HepG2 (cell line): ENCODE measurements around the gene MITF. TPM values are rescaled to one million over a fixed set of nuclear protein-coding genes. Genes with fewer than 3 reads are reported as not detected.

Source experiments
- ATAC-seq: fragments of 200-7000 bp; cut with Tn5 transposase; 3 replicates; pipeline ENCODE4 v1.9.1; 2020; ENCODE audit warnings: mild to moderate bottlenecking, moderate library complexity
- BruUV-seq: library from RNA; stranded (reverse); fragments of 400-500 nt; replicated peaks from 2 replicates; lab custom pipeline; 2021; lab: Mats Ljungman, UMichigan
- CTCF ChIA-PET: fragments of 300-600 bp; formaldehyde crosslinking; extraction: SDS; loops from one replicate; lab custom pipeline; 2021; ENCODE audit warnings: low total read pairs, inconsistent platforms, low intra/inter-chr PET ratio; lab: Yijun Ruan, JAX
- POLR2A ChIA-PET: fragments of 350-600 bp; sonication (Branson Sonifier 250); formaldehyde crosslinking; loops from one replicate; lab custom pipeline; 2020; ENCODE audit warnings: antibody characterized with exemption, inconsistent platforms; lab: Yijun Ruan, JAX
- DNase-seq: peaks from one replicate; pipeline ENCODE4 v3.0.0-alpha.2; 2015; ENCODE audit warnings: low spot score
- FAIRE-seq: peaks from 3 replicates; lab custom pipeline; 2011; peaks lifted over from hg19 to GRCh38; lab: Jason Lieb, UNC
- H2AFZ ChIP-seq: one replicate; pipeline ENCODE4 v1.6.1; 2011; ENCODE audit warnings: low read length, inconsistent platforms
- H3K27ac ChIP-seq: fragments of 300-600 bp; 3 replicates; pipeline ENCODE4 v1.8.0; 2011; ENCODE audit warnings: mixed run types, mild to moderate bottlenecking, mixed read lengths, low read length, inconsistent platforms; ENCODE audit not compliant: insufficient read depth; ENCODE audit errors: extremely low read length
- H3K27me3 ChIP-seq, 2 experiments: fragments of 200-600 bp in 1 of 2; 2 replicates in 1 of 2; 3 replicates in 1 of 2; pipeline versions ENCODE4 v1.6.0 to v1.8.0; 2011; ENCODE audit warnings: low read length in 2 of 2, mild to moderate bottlenecking in 2 of 2, moderate library complexity in 2 of 2, inconsistent platforms in 1 of 2; ENCODE audit not compliant: insufficient read depth in 2 of 2, control insufficient read depth in 1 of 2
- H3K36me3 ChIP-seq, 2 experiments: fragments of 200-600 bp in 1 of 2; replicated peaks in 1 of 2; 2 replicates in 1 of 2; 3 replicates in 1 of 2; pipeline versions ENCODE4 v1.5.1 to v1.8.0; 2011; ENCODE audit warnings: low read length in 2 of 2, inconsistent platforms in 1 of 2; ENCODE audit not compliant: insufficient read depth in 2 of 2, control insufficient read depth in 1 of 2
- H3K4me1 ChIP-seq: 2 replicates; pipeline ENCODE4 v1.5.1; 2012; ENCODE audit warnings: low read length, inconsistent platforms; ENCODE audit not compliant: insufficient read depth
- H3K4me2 ChIP-seq: 2 replicates; pipeline ENCODE4 v1.6.0; 2011; ENCODE audit warnings: low read depth, low read length, inconsistent platforms
- H3K4me3 ChIP-seq, 3 experiments: fragments of 200-600 bp in 1 of 3; sonication (generic), shearing (Covaris generic) in 1 of 3; replicated peaks in 1 of 3; 2 replicates each; pipeline ENCODE4 v1.5.1; 2011 to 2016; ENCODE audit warnings: low read length in 3 of 3, inconsistent platforms in 2 of 3, low read depth in 2 of 3, mild to moderate bottlenecking in 2 of 3, control low read depth in 1 of 3, mixed read lengths in 1 of 3; ENCODE audit not compliant: insufficient read depth in 1 of 3
- H3K79me2 ChIP-seq: one replicate; pipeline ENCODE4 v1.6.1; 2011; ENCODE audit warnings: low read length, inconsistent platforms; ENCODE audit not compliant: insufficient read depth
- H3K9ac ChIP-seq: 2 replicates; pipeline ENCODE4 v1.6.0; 2011; ENCODE audit warnings: mild to moderate bottlenecking, low read depth, low read length, inconsistent platforms; ENCODE audit not compliant: insufficient read depth
- H3K9me3 ChIP-seq: 2 replicates; pipeline ENCODE4 v1.5.1; 2012; ENCODE audit warnings: mild to moderate bottlenecking, low read length
- H4K20me1 ChIP-seq: 2 replicates; pipeline ENCODE4 v1.6.0; 2011; ENCODE audit warnings: inconsistent platforms, mild to moderate bottlenecking, low read length, moderate library complexity; ENCODE audit not compliant: insufficient read depth
- ATF7 ChIP-seq, 2 experiments: fragments of 450-650 bp in 1 of 2; sonication (generic) in 1 of 2; formaldehyde crosslinking in 1 of 2; IDR thresholded peaks; 2 replicates each; pipeline versions ENCODE4 v1.4.0 to v1.6.1; 2016 to 2020; ENCODE audit warnings: antibody characterized with exemption in 1 of 2, mild to moderate bottlenecking in 1 of 2, missing genetic modification reagents in 1 of 2
- CREB1 ChIP-seq, 2 experiments: fragments of 450-650 bp in 1 of 2; IDR thresholded peaks; 2 replicates each; pipeline ENCODE4 v1.6.1; 2016 to 2017; ENCODE audit warnings: control low read depth in 1 of 2, mild to moderate bottlenecking in 1 of 2, missing compliant biosample characterization in 1 of 2, missing genetic modification characterization in 1 of 2
- ETV5 ChIP-seq: IDR thresholded peaks from 2 replicates; pipeline ENCODE4 v1.6.1; 2018; ENCODE audit warnings: missing biosample characterization, missing genetic modification reagents, inconsistent platforms, borderline replicate concordance
- NCOR1 ChIP-seq: fragments of 200-600 bp; sonication (generic); IDR thresholded peaks from 2 replicates; pipeline ENCODE4 v1.7.0; 2017; ENCODE audit warnings: antibody characterized with exemption, low read length, borderline replicate concordance
- NONO ChIP-seq, 2 experiments: fragments of 450-650 bp in 1 of 2; sonication (generic) in 1 of 2; formaldehyde crosslinking in 1 of 2; IDR thresholded peaks in 1 of 2; conservative IDR thresholded peaks in 1 of 2; 2 replicates each; pipeline versions ENCODE4 v1.6.1 to v1.8.0; 2017 to 2022; ENCODE audit warnings: mild to moderate bottlenecking in 1 of 2, missing genetic modification reagents in 1 of 2, moderate library complexity in 1 of 2
- TOPORS ChIP-seq: sonication (generic); formaldehyde crosslinking; IDR thresholded peaks from 2 replicates; pipeline ENCODE4 v1.8.0; 2023; ENCODE audit warnings: mild to moderate bottlenecking, missing genetic modification reagents
- TP53 ChIP-seq: sonication (generic); formaldehyde crosslinking; conservative IDR thresholded peaks from 2 replicates; pipeline ENCODE4 v1.4.0; 2020; ENCODE audit warnings: missing genetic modification reagents
- ZBTB20 ChIP-seq: sonication (generic); formaldehyde crosslinking; IDR thresholded peaks from 2 replicates; pipeline ENCODE4 v1.8.1; 2023; ENCODE audit warnings: missing genetic modification reagents, low read depth, mild to moderate bottlenecking, borderline replicate concordance
- ZMAT3 ChIP-seq: sonication (generic); formaldehyde crosslinking; conservative IDR thresholded peaks from 2 replicates; pipeline ENCODE4 v1.7.0; 2021; ENCODE audit warnings: missing genetic modification reagents
- ZNF557 ChIP-seq: sonication (generic); formaldehyde crosslinking; IDR thresholded peaks from 2 replicates; pipeline ENCODE4 v1.4.0; 2020; ENCODE audit warnings: missing genetic modification reagents
- ZNF615 ChIP-seq: sonication (generic); formaldehyde crosslinking; IDR thresholded peaks from 2 replicates; pipeline ENCODE4 v1.5.0; 2020; ENCODE audit warnings: mild to moderate bottlenecking, missing genetic modification reagents, borderline replicate concordance
- ZNF713 ChIP-seq: sonication (generic); formaldehyde crosslinking; IDR thresholded peaks from 2 replicates; pipeline ENCODE4 v1.4.0; 2020; ENCODE audit warnings: mild to moderate bottlenecking, missing genetic modification reagents
- ZNF878 ChIP-seq: sonication (generic); formaldehyde crosslinking; IDR thresholded peaks from 2 replicates; pipeline ENCODE4 v1.8.1; 2023; ENCODE audit warnings: mild to moderate bottlenecking, missing genetic modification reagents, moderate library complexity
- WGBS: methylation state at CpG from one replicate; pipeline ENCODE4 v1.1.6; 2017; ENCODE audit warnings: low lambda C conversion rate; 5-methylcytosine and 5-hydroxymethylcytosine counted together
- in situ Hi-C: cut with HindIII; loops from 2 replicates; pipeline ENCODE4 v1.10.0; 2017; ENCODE audit warnings: low pct_unique_long_range_greater_than_20kb; ENCODE audit not compliant: extremely low pct_ligation_motif_present
- intact Hi-C: fragments of 100-400 bp; cut with micrococcal nuclease; formaldehyde crosslinking; loops from one replicate; pipeline ENCODE4 v1.10.0; 2022; ENCODE audit not compliant: unreplicated experiment
- polyA plus RNA-seq, 8 experiments: library from polyadenylated mRNA; depleted of rRNA in 3 of 8; stranded (reverse) in 7 of 8; unstranded in 1 of 8; fragments of >200 nt; fragmentation: Illumina TruSeq in 4 of 8; extraction: Trizol in 4 of 8; gene quantifications; 2 replicates each; pipeline versions ENCODE4 v1.2.1 to v1.2.3, GENCODE V29; 2011 to 2016; ENCODE audit warnings: low read depth in 4 of 8, missing spikeins in 1 of 8, mixed read lengths in 1 of 8; ENCODE audit not compliant: insufficient read depth in 1 of 8
- total RNA-seq, 5 experiments: library from RNA; depleted of rRNA; stranded (reverse); fragments of >200 nt; fragmentation: Illumina TruSeq; extraction: Trizol; gene quantifications; 2 replicates each; pipeline ENCODE4 v1.2.3, GENCODE V29; 2016; ENCODE audit warnings: low read depth in 1 of 5
- TF ChIP-seq, protein P1 (sequence below): sonication (generic); formaldehyde crosslinking; IDR thresholded peaks from 2 replicates; pipeline ENCODE4 v1.4.0; 2020; ENCODE audit warnings: missing genetic modification reagents, borderline replicate concordance
- TF ChIP-seq, protein P2 (sequence below): sonication (generic); formaldehyde crosslinking; IDR thresholded peaks from 2 replicates; pipeline ENCODE4 v1.4.0; 2020; ENCODE audit warnings: missing genetic modification reagents

MITF gene
- total and polyA plus RNA-seq, 2 of the 13 experiments (the other 11 are each of a cell fraction or from before 2014, with no cell fraction given): 0.12 to 0.38 TPM

DNA sequence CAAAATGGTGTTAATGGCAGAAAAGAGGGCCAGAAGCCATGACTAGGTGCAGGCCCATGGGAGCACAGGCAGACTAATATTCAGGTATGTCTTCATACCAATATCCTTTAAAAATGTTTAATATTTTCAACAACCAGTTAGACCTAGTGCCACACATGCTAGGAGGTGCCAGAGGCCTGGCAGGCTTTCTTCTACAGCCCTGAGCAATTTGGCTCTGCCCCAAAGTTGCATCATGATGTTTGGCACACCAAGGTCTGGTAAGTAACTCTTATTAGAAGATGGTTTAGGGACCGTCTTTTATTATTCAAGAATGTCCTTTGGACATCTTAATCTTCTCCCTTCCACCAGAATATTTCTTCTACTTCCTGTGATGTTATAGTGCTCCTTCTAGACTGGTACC is 34.8 kb downstream of the MITF start:
- no peaks in the 10 kb centered on the region for H3K9me3 ChIP-seq
- no peaks in the 10 kb centered on the region for H3K4me1 ChIP-seq
- DNase-seq: no peak
- H3K27ac ChIP-seq: no peak overlapping the region
- no peak for TF ChIP-seq ATF7 (IDR thresholded peaks at IDR 0.05)
- TF ChIP-seq ATF7 (CRISPR knock-in tag; IDR thresholded peaks at IDR 0.05): no peak
- no peak for TF ChIP-seq ZNF713 (CRISPR knock-in tag)
- TF ChIP-seq ZNF557 (CRISPR knock-in tag): no peak
- no peak for TF ChIP-seq ZBTB20 (CRISPR knock-in tag)
- TF ChIP-seq, all 625 proteins: peak for 0
- FAIRE-seq: no peak
- Histone ChIP-seq H3K4me3 (no peak overlapping the region), H3K79me2 (no peaks in the 10 kb centered on the region), H4K20me1 (no peaks in the 10 kb centered on the region), H3K9ac (no peak overlapping the region), H2AFZ (no peak overlapping the region), H3K4me2 (no peak overlapping the region), H3K27me3 (no peaks in the 10 kb centered on the region; a peak in 1 of 5 replicates), H3K36me3 (no peaks in the 10 kb centered on the region)
- 0% methylated on average over 1 of the region's 1 CpG for WGBS
- ChIA-PET CTCF (no interaction called here), POLR2A (no interaction called here)
- intact Hi-C loops (no loop called here), in situ Hi-C loops (no loop called here)
- no peak for ATAC-seq
- BruUV-seq: no TSS peak

DNA sequence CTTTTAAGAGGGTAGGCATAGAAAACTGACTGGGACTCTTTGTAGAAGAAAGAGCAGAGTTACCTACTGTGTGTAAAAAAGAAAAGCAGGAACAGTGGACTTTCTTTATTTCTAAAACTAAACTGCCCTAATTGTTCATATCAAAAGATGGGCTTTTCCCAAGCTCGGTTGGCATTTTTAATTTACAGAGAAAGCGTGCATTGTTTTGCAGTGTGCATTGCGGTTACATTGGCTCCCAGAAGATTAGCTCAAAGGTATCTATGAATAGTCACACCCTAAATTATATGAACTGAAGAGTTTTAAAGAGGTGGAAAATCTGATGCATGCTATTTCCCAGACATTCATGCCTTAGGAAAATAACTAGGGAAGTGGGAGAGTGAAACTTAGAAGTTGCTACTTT is 36.5 kb downstream of the MITF start:
- in situ Hi-C loops: no loop called here
- intact Hi-C loops: no loop called here
- Histone ChIP-seq H4K20me1 (no peaks in the 10 kb centered on the region), H3K4me2 (no peak overlapping the region), H3K4me1 (no peaks in the 10 kb centered on the region), H3K9ac (no peak overlapping the region), H2AFZ (no peak overlapping the region), H3K9me3 (no peaks in the 10 kb centered on the region), H3K27ac (no peak overlapping the region), H3K79me2 (no peaks in the 10 kb centered on the region), H3K27me3 (no peaks in the 10 kb centered on the region), H3K4me3 (no peak overlapping the region), H3K36me3 (no peaks in the 10 kb centered on the region)
- FAIRE-seq: no peak
- 39% methylated on average over 3 of the region's 3 CpGs for WGBS
- ATAC-seq: no peak
- DNase-seq: no peak
- CTCF ChIA-PET: no interaction called here
- BruUV-seq: no TSS peak
- POLR2A ChIA-PET: no interaction called here
- TF ChIP-seq TOPORS (CRISPR knock-in tag) (no peak), TP53 (CRISPR knock-in tag) (no peak), NONO (IDR thresholded peaks at IDR 0.05) (no peak), NONO (CRISPR knock-in tag; conservative IDR thresholded peaks at IDR 0.05) (no peak), NCOR1 (no peak), CREB1 (IDR thresholded peaks at IDR 0.05) (no peak), CREB1 (CRISPR knock-in tag; IDR thresholded peaks at IDR 0.05) (no peak), ZNF615 (no peak), ZNF878 (CRISPR knock-in tag) (no peak), ETV5 (CRISPR knock-in tag) (no peak), ZMAT3 (CRISPR knock-in tag) (no peak)
- TF ChIP-seq, protein P1, sequence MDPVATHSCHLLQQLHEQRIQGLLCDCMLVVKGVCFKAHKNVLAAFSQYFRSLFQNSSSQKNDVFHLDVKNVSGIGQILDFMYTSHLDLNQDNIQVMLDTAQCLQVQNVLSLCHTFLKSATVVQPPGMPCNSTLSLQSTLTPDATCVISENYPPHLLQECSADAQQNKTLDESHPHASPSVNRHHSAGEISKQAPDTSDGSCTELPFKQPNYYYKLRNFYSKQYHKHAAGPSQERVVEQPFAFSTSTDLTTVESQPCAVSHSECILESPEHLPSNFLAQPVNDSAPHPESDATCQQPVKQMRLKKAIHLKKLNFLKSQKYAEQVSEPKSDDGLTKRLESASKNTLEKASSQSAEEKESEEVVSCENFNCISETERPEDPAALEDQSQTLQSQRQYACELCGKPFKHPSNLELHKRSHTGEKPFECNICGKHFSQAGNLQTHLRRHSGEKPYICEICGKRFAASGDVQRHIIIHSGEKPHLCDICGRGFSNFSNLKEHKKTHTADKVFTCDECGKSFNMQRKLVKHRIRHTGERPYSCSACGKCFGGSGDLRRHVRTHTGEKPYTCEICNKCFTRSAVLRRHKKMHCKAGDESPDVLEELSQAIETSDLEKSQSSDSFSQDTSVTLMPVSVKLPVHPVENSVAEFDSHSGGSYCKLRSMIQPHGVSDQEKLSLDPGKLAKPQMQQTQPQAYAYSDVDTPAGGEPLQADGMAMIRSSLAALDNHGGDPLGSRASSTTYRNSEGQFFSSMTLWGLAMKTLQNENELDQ: no peak
- TF ChIP-seq, protein P2, sequence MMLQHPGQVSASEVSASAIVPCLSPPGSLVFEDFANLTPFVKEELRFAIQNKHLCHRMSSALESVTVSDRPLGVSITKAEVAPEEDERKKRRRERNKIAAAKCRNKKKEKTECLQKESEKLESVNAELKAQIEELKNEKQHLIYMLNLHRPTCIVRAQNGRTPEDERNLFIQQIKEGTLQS (CRISPR knock-in tag): no peak
